B cell (primary cell): Measurements from ENCODE around the gene ZNF496. TPM values are rescaled to one million over a fixed set of nuclear protein-coding genes. Genes with fewer than 3 reads are reported as not detected.

Experiments used
- ATAC-seq: fragments of 200-7000 bp; cut with Tn5 transposase; one replicate; pipeline ENCODE4 v1.10.0; 2021; ENCODE audit warnings: low read depth, mild to moderate bottlenecking, moderate number of reproducible peaks, moderate library complexity
- CTCF ChIA-PET: fragments of 350-600 bp; sonication (Branson Sonifier 250); formaldehyde crosslinking; loops from one replicate; lab custom pipeline; 2021; ENCODE audit warnings: antibody characterized with exemption, inconsistent platforms; lab: Charles Lee
- POLR2A ChIA-PET: fragments of 350-600 bp; sonication (Branson Sonifier 250); formaldehyde crosslinking; loops from one replicate; lab custom pipeline; 2021; ENCODE audit warnings: antibody characterized with exemption; lab: Charles Lee
- DNase-seq: peaks from one replicate; pipeline ENCODE4 v3.0.0; 2013
- H2AFZ ChIP-seq: 2 replicates; pipeline ENCODE4 v1.6.1; 2012; ENCODE audit warnings: mild to moderate bottlenecking, low read depth, low read length; ENCODE audit not compliant: insufficient read depth, poor library complexity, severe bottlenecking
- H3K27ac ChIP-seq, 2 donors: 1 replicate in 1 of 2; 2 replicates in 1 of 2; pipeline ENCODE4 v1.5.1; 2012 to 2013; ENCODE audit warnings: low read length in 2 of 2, mild to moderate bottlenecking in 2 of 2, moderate library complexity in 1 of 2
- H3K27me3 ChIP-seq, 4 experiments: fragments of 200-600 bp in 1 of 4; sonication (generic) in 1 of 4; replicated peaks in 1 of 4; 1 replicate in 2 of 4; 2 replicates in 2 of 4; pipeline versions ENCODE4 v1.6.1 to v1.7.0; 2013 to 2016; ENCODE audit warnings: low read length in 3 of 4, mild to moderate bottlenecking in 2 of 4, mixed read lengths in 1 of 4, moderate library complexity in 1 of 4; ENCODE audit not compliant: insufficient read depth in 4 of 4, control insufficient read depth in 3 of 4; ENCODE audit errors: control extremely low read depth in 1 of 4
- H3K36me3 ChIP-seq, 2 experiments: replicated peaks in 1 of 2; 1 replicate in 1 of 2; 2 replicates in 1 of 2; pipeline versions ENCODE4 v1.6.1 to v1.7.1; 2013; ENCODE audit warnings: low read length in 1 of 2; ENCODE audit not compliant: insufficient read depth in 2 of 2, control insufficient read depth in 1 of 2; ENCODE audit errors: control extremely low read depth in 1 of 2, extremely low read depth in 1 of 2
- H3K4me1 ChIP-seq, 2 donors: fragments of 200-600 bp in 1 of 2; sonication (generic) in 1 of 2; 1 replicate in 1 of 2; 2 replicates in 1 of 2; pipeline versions ENCODE4 v1.5.1 to v1.6.1; 2013 to 2017; ENCODE audit warnings: low read length in 2 of 2; ENCODE audit not compliant: control insufficient read depth in 2 of 2, insufficient read depth in 2 of 2
- H3K4me2 ChIP-seq: replicated peaks from 2 replicates; pipeline ENCODE3; 2012; ENCODE audit warnings: mild to moderate bottlenecking, low read depth, low read length; ENCODE audit not compliant: poor library complexity, severe bottlenecking
- H3K4me3 ChIP-seq, 5 experiments: fragments of 200-600 bp in 1 of 5; sonication (generic) in 1 of 5; 1 replicate in 3 of 5; 2 replicates in 2 of 5; pipeline versions ENCODE4 v1.5.1 to v1.7.0; 2011 to 2016; ENCODE audit warnings: low read length in 4 of 5, mild to moderate bottlenecking in 4 of 5, low read depth in 2 of 5, control low read depth in 1 of 5, moderate library complexity in 1 of 5; ENCODE audit not compliant: insufficient read depth in 1 of 5; ENCODE audit errors: control extremely low read depth in 1 of 5, extremely low read depth in 1 of 5
- H3K79me2 ChIP-seq: fragments of 200-600 bp; sonication (generic); one replicate; pipeline ENCODE4 v1.6.0; 2016; ENCODE audit warnings: low read length; ENCODE audit not compliant: control insufficient read depth, insufficient read depth
- H3K9ac ChIP-seq: fragments of 200-600 bp; sonication (generic); 2 replicates; pipeline ENCODE4 v1.6.1; 2017; ENCODE audit warnings: mild to moderate bottlenecking, low read length, moderate library complexity
- H3K9me3 ChIP-seq, 3 donors: one replicate each; pipeline versions ENCODE4 v1.6.1 to v1.7.1; 2013; ENCODE audit warnings: low read length in 2 of 3; ENCODE audit not compliant: control insufficient read depth in 2 of 3, insufficient read depth in 1 of 3; ENCODE audit errors: control extremely low read depth in 1 of 3
- H4K20me1 ChIP-seq: 2 replicates; pipeline ENCODE4 v1.6.0; 2012; ENCODE audit warnings: mild to moderate bottlenecking, low read length; ENCODE audit not compliant: insufficient read depth, control insufficient read depth, poor library complexity, severe bottlenecking
- H3K27ac Mint-ChIP-seq: one replicate; pipeline ENCODE4 v1.8.0; 2021; ENCODE audit warnings: mixed read lengths
- H3K27me3 Mint-ChIP-seq: one replicate; pipeline ENCODE4 v1.8.0; 2021; ENCODE audit warnings: mixed read lengths
- H3K4me1 Mint-ChIP-seq: one replicate; pipeline ENCODE4 v1.8.0; 2021; ENCODE audit warnings: mixed read lengths
- H3K4me3 Mint-ChIP-seq: one replicate; pipeline ENCODE4 v1.8.0; 2021; ENCODE audit warnings: mixed read lengths
- H3K9me3 Mint-ChIP-seq: one replicate; pipeline ENCODE4 v1.8.0; 2022; ENCODE audit warnings: mixed read lengths; ENCODE audit not compliant: insufficient read depth
- CTCF ChIP-seq: fragments of 200-600 bp; IDR thresholded peaks from one replicate; pipeline ENCODE4 v1.8.0; 2022; ENCODE audit warnings: antibody characterized with exemption, mild to moderate bottlenecking
- EZH2 ChIP-seq: IDR thresholded peaks from 2 replicates; pipeline ENCODE4 v1.6.1; 2012; ENCODE audit warnings: borderline replicate concordance, low read depth, mild to moderate bottlenecking, moderate library complexity, low read length; ENCODE audit not compliant: insufficient read depth, poor library complexity, severe bottlenecking
- WGBS: methylation state at CpG from one replicate; pipeline ENCODE4 v1.1.5; 2013; ENCODE audit warnings: missing lambda C conversion rate; ENCODE audit not compliant: insufficient coverage; 5-methylcytosine and 5-hydroxymethylcytosine counted together
- intact Hi-C: fragments of 100-400 bp; cut with micrococcal nuclease; formaldehyde crosslinking; loops from one replicate; pipeline ENCODE4 v1.10.0; 2022
- polyA plus RNA-seq: library from polyadenylated mRNA; depleted of rRNA; stranded (reverse); fragments of >200 nt; gene quantifications from 2 replicates; pipeline ENCODE4 v1.2.3, GENCODE V29; 2012
- total RNA-seq, 2 donors: library from RNA; stranded (reverse); fragments of 120-200 nt in 1 of 2; gene quantifications; 1 replicate in 1 of 2; 2 replicates in 1 of 2; pipeline versions ENCODE4 v1.2.3 to v1.2.4, GENCODE V29; 2013 to 2022

ZNF496 gene
- total and polyA plus RNA-seq, 2 donors (not counting 1 experiment from before 2014, with no cell fraction given) = 9.9 to 22.6 TPM

- Histone ChIP-seq H3K4me2 (peak overlapping the region; percentile 96), H3K9ac (peak overlapping the region; percentile 80), H3K79me2 (peaks cover 7% of the 10 kb centered on the region), H3K36me3 (peaks cover 0 to 9% of the 10 kb centered on the region in 2 experiments), H4K20me1 (peaks cover 4% of the 10 kb centered on the region), H2AFZ (peak overlapping the region; percentile 92), H3K4me3 (peak overlapping the region in 4 of 5 experiments; percentile 65 to 91 (median 86)), H3K27me3 (peaks cover 0 to 4% (median 0%) of the 10 kb centered on the region in 4 experiments), H3K9me3 (no peaks in the 10 kb centered on the region), H3K27ac (peak overlapping the region in 1 of 2 donors; percentile 42), H3K4me1 (peaks cover 15 to 17% of the 10 kb centered on the region in 2 donors)
- DNase-seq (peak; percentile 68), ATAC-seq (peak; percentile 69)
- under 1% methylated on average over 31 of the region's 36 CpGs for WGBS
- Mint-ChIP-seq H3K27ac (peak overlapping the region; percentile 88), H3K4me1 (peaks cover 17% of the 10 kb centered on the region), H3K4me3 (peak overlapping the region; percentile 95), H3K27me3 (no peaks in the 10 kb centered on the region), H3K9me3 (no peaks in the 10 kb centered on the region)
- POLR2A ChIA-PET = no interaction called here
- TF ChIP-seq CTCF = no peak
- TF ChIP-seq EZH2 = no peak
- CTCF ChIA-PET = interaction anchor here (0.8 to 1.2 kb wide), 3 partner anchors 32 to 156 kb away, joined by 3 to 6 read pairs (median 3); no protein-coding TSS in a partner anchor
- intact Hi-C loops = loop anchor here (5.0 kb wide), 1 partner anchor 119 kb away; no protein-coding TSS in a partner anchor
Observed at GRCh38 chr1:247331172-247331524, 519 bp downstream of the ZNF496 start.

GRCh38 chr1:247330548-247331171 lies 1.0 kb downstream of the ZNF496 start:
- peak overlapping the region; percentile 92 for H2AFZ ChIP-seq

More at GRCh38 chr1:247330548-247331171, 1.0 kb downstream of the ZNF496 start:
- Histone ChIP-seq H3K79me2 (peaks cover 7% of the 10 kb centered on the region), H4K20me1 (peaks cover 4% of the 10 kb centered on the region), H3K4me1 (peaks cover 15 to 17% of the 10 kb centered on the region in 2 donors), H3K27ac (peak overlapping the region in 1 of 2 donors; percentile 42), H3K36me3 (peaks cover 0 to 9% of the 10 kb centered on the region in 2 experiments), H3K27me3 (peaks cover 0 to 4% (median 0%) of the 10 kb centered on the region in 4 experiments), H3K4me3 (peak overlapping the region in 4 of 5 experiments; percentile 65 to 91 (median 86)), H3K4me2 (peak overlapping the region; percentile 96), H3K9me3 (no peaks in the 10 kb centered on the region), H3K9ac (peak overlapping the region; percentile 80)
- DNase-seq (no peak), ATAC-seq (no peak)
- intact Hi-C loops = loop anchor here (5.0 kb wide), 1 partner anchor 118 kb away; no protein-coding TSS in a partner anchor
- H3K4me1 Mint-ChIP-seq = peaks cover 17% of the 10 kb centered on the region
- CTCF ChIA-PET = interaction anchor here (0.8 to 1.2 kb wide), 3 partner anchors 32 to 157 kb away, joined by 3 to 6 read pairs (median 3); no protein-coding TSS in a partner anchor
- no peaks in the 10 kb centered on the region for H3K27me3 Mint-ChIP-seq
- TF ChIP-seq EZH2 (no peak), CTCF (no peak)
- POLR2A ChIA-PET = no interaction called here
- peak overlapping the region; percentile 95 for H3K4me3 Mint-ChIP-seq
- H3K9me3 Mint-ChIP-seq = no peaks in the 10 kb centered on the region
- WGBS = 13% methylated on average over 34 of the region's 37 CpGs
- H3K27ac Mint-ChIP-seq = peak overlapping the region; percentile 88
